ENCODE data around the gene HBA2.
"Not testable (repeated sequence)": the region's sequence is repeated elsewhere in the genome, so short reads cannot be mapped to it uniquely, and the experiment has no call there.

DNA sequence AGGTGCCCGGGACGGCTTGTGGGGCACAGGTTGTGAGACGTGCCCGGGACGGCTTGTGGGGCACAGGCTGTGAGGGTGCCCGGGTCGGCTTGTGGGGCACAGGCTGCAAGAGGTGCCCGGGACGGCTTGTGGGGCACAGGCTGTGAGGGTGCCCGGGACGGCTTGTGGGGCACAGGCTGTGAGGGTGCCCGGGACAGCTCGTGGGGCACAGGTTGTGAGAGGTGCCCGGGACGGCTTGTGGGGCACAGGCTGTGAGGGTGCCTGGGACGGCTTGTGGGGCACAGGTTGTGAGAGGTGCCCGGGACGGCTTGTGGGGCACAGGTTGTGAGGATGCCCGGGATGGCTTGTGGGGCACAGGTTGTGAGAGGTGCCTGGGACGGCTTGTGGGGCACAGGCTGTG is 12.4 kb upstream of the HBA2 start:
- TF ChIP-seq, protein P1, sequence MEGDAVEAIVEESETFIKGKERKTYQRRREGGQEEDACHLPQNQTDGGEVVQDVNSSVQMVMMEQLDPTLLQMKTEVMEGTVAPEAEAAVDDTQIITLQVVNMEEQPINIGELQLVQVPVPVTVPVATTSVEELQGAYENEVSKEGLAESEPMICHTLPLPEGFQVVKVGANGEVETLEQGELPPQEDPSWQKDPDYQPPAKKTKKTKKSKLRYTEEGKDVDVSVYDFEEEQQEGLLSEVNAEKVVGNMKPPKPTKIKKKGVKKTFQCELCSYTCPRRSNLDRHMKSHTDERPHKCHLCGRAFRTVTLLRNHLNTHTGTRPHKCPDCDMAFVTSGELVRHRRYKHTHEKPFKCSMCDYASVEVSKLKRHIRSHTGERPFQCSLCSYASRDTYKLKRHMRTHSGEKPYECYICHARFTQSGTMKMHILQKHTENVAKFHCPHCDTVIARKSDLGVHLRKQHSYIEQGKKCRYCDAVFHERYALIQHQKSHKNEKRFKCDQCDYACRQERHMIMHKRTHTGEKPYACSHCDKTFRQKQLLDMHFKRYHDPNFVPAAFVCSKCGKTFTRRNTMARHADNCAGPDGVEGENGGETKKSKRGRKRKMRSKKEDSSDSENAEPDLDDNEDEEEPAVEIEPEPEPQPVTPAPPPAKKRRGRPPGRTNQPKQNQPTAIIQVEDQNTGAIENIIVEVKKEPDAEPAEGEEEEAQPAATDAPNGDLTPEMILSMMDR (IDR thresholded peaks at IDR 0.05; ENCODE audit: low read length): not testable (repeated sequence)
- TF ChIP-seq EZH2 (IDR thresholded peaks at IDR 0.05; ENCODE audit: borderline replicate concordance, low read length): not testable (repeated sequence)

Data from OCI-LY1 (cell line).